ENCODE measurements around the gene FAM76B. TPM values are rescaled to one million over a fixed set of nuclear protein-coding genes. Genes with fewer than 3 reads are reported as not detected.

FAM76B gene
- total RNA-seq, 1 experiment from 2014 or later, result 32.6 TPM

- H3K9me3 ChIP-seq (ENCODE audit: low read depth, low read length, poor library complexity, severe bottlenecking), result no peaks in the 10 kb centered on the region
- POLR2A ChIA-PET (ENCODE audit: low non-redundant PET), result no interaction called here
- intact Hi-C loops (cut with micrococcal nuclease; ENCODE audit: unreplicated experiment), result no loop called here
Measured at GRCh38 chr11:95734009-95734572, 55.5 kb downstream of the FAM76B start.

DNA sequence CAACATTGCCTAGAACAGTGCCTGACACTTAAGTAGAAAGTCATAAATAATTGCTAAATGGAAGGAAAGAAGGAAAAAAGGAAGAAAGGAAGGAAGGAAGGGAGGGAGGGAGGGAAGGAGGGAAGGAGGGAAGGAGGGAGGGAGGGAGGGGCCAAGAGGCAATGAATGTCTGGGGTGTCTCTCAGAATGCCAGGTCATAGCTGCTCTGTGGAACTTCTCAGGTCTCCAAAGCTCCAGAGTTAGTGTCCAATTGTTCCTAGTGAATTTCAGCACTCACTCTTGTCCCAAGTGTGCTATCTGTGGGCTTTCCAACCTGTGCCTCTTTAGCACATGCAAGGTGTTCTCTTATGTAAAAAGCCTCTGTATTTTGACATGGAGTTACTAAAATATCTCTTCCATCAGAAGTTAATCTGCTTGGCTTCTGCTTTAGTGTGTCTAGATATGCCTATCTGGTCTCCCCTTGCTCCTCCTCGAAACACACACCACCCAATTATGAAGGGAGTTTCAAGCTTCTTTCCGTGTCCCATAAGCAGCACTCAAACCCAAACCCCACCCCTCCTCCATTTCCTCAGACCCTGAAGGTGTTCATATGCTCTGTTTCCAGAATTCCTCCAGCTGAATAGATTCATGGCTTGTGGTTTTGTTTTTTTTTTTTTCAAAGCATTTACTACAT lies 56.5 kb downstream of the FAM76B start:
- no peak for DNase-seq (ENCODE audit: low spot score)
- no peaks in the 10 kb centered on the region for H3K9me3 ChIP-seq (ENCODE audit: low read depth, low read length, poor library complexity, severe bottlenecking)
- no peak overlapping the region for H3K27ac ChIP-seq (ENCODE audit: low read depth, low read length, poor library complexity, severe bottlenecking)
- H3K36me3 ChIP-seq (ENCODE audit: insufficient read depth, low read length, poor library complexity, severe bottlenecking), result no peaks in the 10 kb centered on the region
- ChIA-PET CTCF (interaction anchor here (0.6 kb wide), 1 partner anchor 30 kb away, joined by 3 read pairs; no protein-coding TSS in a partner anchor), POLR2A (ENCODE audit: low non-redundant PET) (interaction anchor here (0.6 kb wide), 1 partner anchor 1745 kb away, joined by 3 read pairs; no protein-coding TSS in a partner anchor)
- H3K4me1 ChIP-seq (ENCODE audit: insufficient read depth, low read length, poor library complexity, severe bottlenecking), result no peaks in the 10 kb centered on the region
- TF ChIP-seq EZH2 (IDR thresholded peaks at IDR 0.05; ENCODE audit: borderline replicate concordance, low read depth, low read length, poor library complexity, severe bottlenecking) (no peak), CTCF (conservative IDR thresholded peaks at IDR 0.05; ENCODE audit: low read depth, low read length) (no peak)
- intact Hi-C loops (cut with micrococcal nuclease; ENCODE audit: unreplicated experiment), result no loop called here
- no peak overlapping the region for H3K4me3 ChIP-seq (ENCODE audit: low read depth, low read length, poor library complexity, severe bottlenecking)
- BruUV-seq (replicated peaks), result no TSS peak
- no peaks in the 10 kb centered on the region for H3K27me3 ChIP-seq (replicated peaks; ENCODE audit: insufficient read depth, low read depth, low read length, poor library complexity)

More at GRCh38 chr11:95734009-95734572, 55.5 kb downstream of the FAM76B start:
- BruUV-seq (replicated peaks), result no TSS peak
- CTCF ChIA-PET, result no interaction called here
- no peaks in the 10 kb centered on the region for H3K36me3 ChIP-seq (ENCODE audit: insufficient read depth, low read length, poor library complexity, severe bottlenecking)
- no peaks in the 10 kb centered on the region for H3K27me3 ChIP-seq (replicated peaks; ENCODE audit: insufficient read depth, low read depth, low read length, poor library complexity)
- DNase-seq (ENCODE audit: low spot score), result no peak
- no peaks in the 10 kb centered on the region for H3K4me1 ChIP-seq (ENCODE audit: insufficient read depth, low read length, poor library complexity, severe bottlenecking)
- no peak overlapping the region for H3K4me3 ChIP-seq (ENCODE audit: low read depth, low read length, poor library complexity, severe bottlenecking)
- no peak for TF ChIP-seq EZH2 (IDR thresholded peaks at IDR 0.05; ENCODE audit: borderline replicate concordance, low read depth, low read length, poor library complexity, severe bottlenecking)
- no peak for TF ChIP-seq CTCF (conservative IDR thresholded peaks at IDR 0.05; ENCODE audit: low read depth, low read length)
- H3K27ac ChIP-seq (ENCODE audit: low read depth, low read length, poor library complexity, severe bottlenecking), result no peak overlapping the region

DNA sequence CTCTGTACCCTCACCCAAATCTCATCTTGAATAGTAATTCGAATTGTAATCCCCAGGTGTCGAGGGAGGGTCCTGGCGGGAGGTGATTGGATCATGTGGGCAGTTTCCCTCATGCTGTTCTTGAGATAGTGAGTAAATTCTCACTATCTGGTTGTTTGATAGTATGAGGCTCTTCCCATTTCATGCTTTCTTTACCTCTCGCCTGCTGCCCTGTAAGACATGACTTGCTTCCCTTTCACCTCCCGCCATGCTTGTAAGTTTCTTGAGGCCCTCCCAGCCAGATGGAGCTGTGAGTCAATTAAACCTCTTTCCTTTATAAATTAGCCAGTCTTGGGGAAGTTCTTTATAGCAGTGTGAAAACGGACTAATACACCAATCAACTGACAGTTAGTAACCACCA lies 60.1 kb downstream of the FAM76B start:
- no peaks in the 10 kb centered on the region for H3K27me3 ChIP-seq (replicated peaks; ENCODE audit: insufficient read depth, low read depth, low read length, poor library complexity)
- H3K27ac ChIP-seq (ENCODE audit: low read depth, low read length, poor library complexity, severe bottlenecking), result no peak overlapping the region
- ChIA-PET CTCF (no interaction called here), POLR2A (ENCODE audit: low non-redundant PET) (no interaction called here)
- TF ChIP-seq CTCF (conservative IDR thresholded peaks at IDR 0.05; ENCODE audit: low read depth, low read length), result no peak
- no peak for TF ChIP-seq EZH2 (IDR thresholded peaks at IDR 0.05; ENCODE audit: borderline replicate concordance, low read depth, low read length, poor library complexity, severe bottlenecking)
- no peak overlapping the region for H3K4me3 ChIP-seq (ENCODE audit: low read depth, low read length, poor library complexity, severe bottlenecking)
- intact Hi-C loops (cut with micrococcal nuclease; ENCODE audit: unreplicated experiment), result no loop called here
- no TSS peak for BruUV-seq (replicated peaks)
- DNase-seq (ENCODE audit: low spot score), result no peak
- no peaks in the 10 kb centered on the region for H3K4me1 ChIP-seq (ENCODE audit: insufficient read depth, low read length, poor library complexity, severe bottlenecking)
- no peaks in the 10 kb centered on the region for H3K9me3 ChIP-seq (ENCODE audit: low read depth, low read length, poor library complexity, severe bottlenecking)
- H3K36me3 ChIP-seq (ENCODE audit: insufficient read depth, low read length, poor library complexity, severe bottlenecking), result no peaks in the 10 kb centered on the region

All from A673 (cell line).